GM08714 (cell line): ENCODE data around the gene PRSS33.

ENCODE experiments used
- H3K4me3 ChIP-seq: fragments of 200-500 bp; sonication (Bioruptor generic); 2 replicates; pipeline ENCODE4 v1.5.1; 2014; ENCODE audit warnings: mild to moderate bottlenecking, low read length, inconsistent platforms
- ZNF274 ChIP-seq: IDR thresholded peaks from 2 replicates; pipeline ENCODE4 v1.6.1; 2012; ENCODE audit warnings: mild to moderate bottlenecking, low read depth, low read length

Gene PRSS33

DNA sequence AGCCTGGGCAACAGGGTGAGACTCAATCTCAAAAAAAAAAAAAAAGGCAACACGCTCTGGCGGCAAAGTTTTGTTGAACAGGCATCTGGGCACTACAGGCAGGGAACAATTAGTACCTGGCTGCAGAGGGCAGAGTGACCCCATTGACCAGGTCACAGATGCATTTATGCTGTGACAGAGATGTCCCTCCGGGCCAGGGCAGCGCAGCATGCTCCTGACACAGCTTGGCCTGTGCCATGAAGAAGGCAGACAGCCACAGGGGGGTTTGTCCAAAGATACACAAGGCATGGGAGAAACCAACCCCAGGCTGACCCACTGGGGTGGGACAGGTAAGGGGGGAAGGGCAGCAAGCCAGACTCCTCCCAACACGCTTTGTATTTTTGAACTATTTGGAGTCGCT lies 42.6 kb downstream of the PRSS33 start:
- no peak for TF ChIP-seq ZNF274
- no peak overlapping the region for H3K4me3 ChIP-seq

DNA sequence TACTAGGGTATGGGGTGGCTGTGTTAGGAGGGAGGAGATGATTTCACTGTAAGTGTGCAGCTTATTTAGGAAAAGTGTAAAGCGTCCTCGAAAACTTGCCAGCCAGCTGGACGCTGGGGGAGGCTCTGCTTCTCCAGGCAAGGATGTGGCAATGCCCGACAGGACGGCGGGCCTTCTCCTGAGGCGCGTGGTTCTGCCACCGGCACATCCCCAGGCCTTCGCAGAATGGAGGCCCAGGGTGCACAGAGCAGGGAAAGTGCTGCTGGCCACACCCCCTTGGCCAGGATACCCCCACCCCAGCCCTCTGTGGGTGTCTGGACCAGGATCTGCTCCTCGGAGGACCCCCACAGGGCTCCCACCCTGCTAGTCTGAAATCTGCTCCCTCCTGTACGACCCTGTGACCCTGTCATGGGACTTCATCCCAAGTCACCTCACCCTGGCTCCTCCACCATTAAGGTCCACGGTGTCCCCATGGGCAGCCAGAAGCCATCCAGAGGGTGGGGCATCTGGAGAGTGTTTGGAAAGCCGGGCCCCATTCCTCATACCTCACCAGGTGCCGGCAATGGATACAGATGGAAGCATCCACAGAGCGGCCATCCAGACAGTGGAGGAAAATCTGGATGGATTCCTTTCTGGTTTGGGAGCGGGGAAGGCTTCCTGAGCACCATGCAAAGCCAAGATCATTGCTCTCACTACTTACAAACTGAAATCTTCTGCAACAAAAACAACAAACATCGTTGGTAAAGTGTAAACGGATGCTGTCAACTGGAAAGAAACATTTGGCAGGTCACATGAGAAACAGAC lies 44.2 kb downstream of the PRSS33 start:
- no peak for TF ChIP-seq ZNF274
- H3K4me3 ChIP-seq = no peak overlapping the region

DNA sequence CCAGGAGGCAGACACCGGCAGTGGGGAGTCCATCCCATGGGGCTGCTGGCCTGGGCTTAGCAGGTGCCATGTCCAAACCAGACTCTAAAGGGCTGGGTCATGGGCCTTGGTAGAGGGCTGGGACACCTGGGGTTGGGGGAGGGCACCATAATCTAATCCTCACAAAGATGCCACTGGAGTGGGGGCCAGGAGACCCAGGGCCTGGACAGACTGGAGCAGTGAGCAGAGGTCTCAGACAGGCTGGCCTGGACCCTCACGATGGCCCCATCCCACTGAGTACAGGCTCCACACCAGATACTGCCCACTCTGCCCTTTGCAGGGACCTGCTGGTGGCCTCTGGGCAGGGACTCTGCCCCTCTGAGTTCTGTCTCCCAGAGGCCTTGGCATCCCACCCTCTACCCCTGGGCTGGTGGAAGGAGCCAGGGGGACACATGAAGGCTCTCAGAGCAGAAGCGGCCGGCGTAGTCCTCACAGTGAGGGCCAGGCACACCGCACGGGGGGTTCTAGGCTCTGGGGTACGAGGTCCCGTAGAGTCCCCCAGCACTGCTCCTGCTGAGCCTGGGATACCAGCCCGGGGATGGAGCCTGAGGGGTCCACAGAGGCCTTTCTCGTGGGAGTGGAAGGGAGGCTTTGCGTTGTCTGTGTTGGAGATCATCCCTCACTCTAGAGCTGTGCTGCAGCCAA lies 44.9 kb downstream of the PRSS33 start:
- no peak overlapping the region for H3K4me3 ChIP-seq
- no peak for TF ChIP-seq ZNF274

DNA sequence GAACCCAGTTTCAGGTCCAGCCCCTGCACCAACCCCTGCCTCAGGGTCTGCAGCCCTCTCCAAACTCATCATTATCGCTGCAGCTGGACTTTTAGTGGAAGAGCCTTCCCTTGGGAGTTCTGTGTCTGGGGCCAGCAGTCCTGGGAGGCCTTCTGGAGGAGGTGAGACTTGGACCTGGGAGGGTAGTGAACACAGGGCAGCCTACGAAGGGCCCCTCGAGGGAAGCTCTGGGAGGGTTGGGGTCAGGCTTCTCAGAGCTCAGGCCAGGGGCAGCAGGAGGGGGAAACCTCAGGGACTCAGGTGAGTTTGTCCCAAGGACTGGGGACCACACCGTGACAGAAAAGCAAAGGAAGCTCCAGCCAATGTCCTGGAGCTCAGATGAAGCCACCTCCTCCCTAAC lies 46.2 kb downstream of the PRSS33 start:
- no peak for TF ChIP-seq ZNF274

DNA sequence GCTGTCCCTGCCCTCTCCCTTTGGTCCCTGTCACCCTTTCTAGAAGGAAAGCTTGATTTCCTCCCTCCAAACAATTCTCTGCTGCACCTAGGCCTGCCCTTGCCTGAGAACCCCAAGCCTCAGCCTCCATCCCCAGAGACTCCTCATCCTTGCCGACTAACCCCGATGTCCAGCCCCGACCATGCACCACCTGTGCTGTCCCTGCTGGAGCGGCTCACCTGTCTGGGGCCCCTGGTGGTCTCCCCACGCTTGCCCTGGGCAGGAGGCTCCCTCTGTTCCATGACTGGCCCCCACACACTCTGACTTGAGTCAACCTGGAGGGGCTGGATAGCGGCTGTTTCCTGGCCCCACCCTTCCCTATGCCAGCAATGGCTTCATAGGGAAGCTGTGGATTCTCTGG lies 46.9 kb downstream of the PRSS33 start:
- no peak for TF ChIP-seq ZNF274
- H3K4me3 ChIP-seq = no peak overlapping the region

More for the DNA sequence above, 46.2 kb downstream of the PRSS33 start:
- no peak overlapping the region for H3K4me3 ChIP-seq

DNA sequence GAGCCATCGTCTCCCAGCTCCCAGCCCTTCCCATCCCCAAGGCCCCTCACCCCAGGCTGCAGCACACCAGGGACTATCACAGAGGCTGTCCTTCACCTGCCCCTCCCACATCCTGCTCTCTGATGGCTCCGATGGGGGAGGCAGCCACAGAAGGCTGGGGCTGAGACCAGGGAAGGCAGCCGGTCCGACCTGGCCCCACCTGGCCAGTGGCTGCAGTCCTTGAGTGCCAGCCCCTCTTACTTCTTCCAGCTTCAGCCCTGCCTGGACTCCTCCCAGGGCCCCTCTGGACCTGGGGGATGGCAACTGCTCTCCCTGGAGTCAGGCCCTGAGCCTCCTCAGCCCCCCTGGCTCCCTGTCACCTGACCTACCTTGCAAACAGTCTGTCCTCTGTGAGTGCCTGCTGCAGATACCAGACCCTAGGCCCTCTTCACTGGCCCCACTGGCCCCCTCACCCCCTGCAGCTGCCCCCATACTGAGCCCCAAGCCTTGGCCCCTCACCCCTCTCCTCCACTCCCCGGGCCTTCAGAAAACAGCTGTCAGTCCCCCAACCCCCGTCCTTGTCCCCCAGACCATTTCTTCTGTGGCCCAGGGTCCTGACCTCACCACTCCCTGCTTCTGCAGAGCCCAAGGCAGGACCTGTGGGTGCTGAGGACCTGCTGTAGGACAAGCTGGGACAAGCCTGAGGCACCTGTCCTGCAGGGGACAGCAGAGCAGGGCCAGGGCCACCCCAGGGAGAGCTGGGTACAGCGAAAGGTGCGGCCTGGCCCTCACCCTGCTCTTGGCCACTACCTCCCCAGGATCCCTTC lies 47.5 kb downstream of the PRSS33 start:
- no peak for TF ChIP-seq ZNF274
- H3K4me3 ChIP-seq = no peak overlapping the region

DNA sequence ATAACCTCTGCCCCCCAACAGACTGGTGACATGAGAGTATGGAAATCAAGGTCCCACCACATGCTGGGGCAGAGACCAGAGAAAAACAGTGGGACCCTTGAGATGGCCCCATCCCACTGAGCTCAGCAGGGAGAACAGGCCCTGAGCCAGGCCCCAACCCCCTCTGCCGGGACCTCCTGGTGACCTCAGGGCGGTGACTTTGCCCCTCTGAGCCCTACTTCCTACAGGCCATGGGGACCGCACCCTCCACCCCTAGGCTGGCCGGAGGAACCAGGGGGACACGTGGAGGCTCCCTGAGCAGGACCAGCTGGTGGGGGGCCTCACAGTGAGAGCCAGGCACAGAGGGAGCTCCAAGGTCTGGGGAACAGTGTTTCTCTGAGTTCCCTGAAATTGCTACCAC lies 48.7 kb downstream of the PRSS33 start:
- TF ChIP-seq ZNF274 = no peak
- H3K4me3 ChIP-seq = no peak overlapping the region

DNA sequence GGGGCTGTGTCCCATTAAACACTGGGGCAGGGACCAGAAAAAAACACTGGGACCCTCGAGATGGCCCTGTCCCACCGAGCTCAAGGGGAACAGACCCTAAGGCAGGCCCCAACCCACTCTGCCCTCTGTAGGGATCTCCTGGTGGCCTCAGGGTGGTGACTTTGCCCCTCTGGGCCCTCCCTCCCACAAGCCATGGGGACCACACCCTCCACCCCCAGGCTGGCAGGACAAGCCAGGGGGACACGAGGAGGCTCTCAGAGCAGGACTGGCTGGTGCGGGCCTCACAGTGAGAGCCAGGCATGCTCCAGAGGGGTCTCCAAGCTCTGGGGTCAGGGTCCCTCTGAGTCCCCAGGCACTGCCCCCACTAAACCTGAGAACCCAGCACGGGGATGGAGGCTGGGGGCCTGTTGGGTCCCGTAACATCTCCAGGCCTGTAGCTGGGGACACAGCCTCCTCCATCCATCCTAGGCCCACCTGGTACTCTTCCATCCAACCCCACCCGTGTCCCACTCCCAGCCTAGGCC lies 49.4 kb downstream of the PRSS33 start:
- TF ChIP-seq ZNF274 = no peak

DNA sequence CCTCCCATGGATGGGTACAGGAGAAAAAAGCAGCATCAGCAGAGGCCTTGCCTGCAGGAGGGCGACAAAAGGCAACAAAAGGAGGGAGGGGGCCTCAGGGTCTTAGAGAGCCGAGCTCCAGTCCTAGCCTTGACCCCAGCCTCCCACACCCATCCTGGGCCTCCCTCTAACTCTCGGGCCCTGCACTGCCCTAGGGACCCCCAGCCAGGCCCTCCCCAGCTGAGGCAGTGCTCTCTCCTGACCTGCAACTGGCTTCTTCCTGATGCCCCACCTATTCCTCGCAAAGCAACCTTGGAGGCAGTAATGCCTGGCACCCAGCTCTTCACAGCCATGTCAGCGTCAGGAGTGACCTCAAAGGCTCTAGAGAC lies 50.1 kb downstream of the PRSS33 start:
- no peak overlapping the region for H3K4me3 ChIP-seq
- TF ChIP-seq ZNF274 = no peak

More for the DNA sequence above, 49.4 kb downstream of the PRSS33 start:
- H3K4me3 ChIP-seq = no peak overlapping the region

DNA sequence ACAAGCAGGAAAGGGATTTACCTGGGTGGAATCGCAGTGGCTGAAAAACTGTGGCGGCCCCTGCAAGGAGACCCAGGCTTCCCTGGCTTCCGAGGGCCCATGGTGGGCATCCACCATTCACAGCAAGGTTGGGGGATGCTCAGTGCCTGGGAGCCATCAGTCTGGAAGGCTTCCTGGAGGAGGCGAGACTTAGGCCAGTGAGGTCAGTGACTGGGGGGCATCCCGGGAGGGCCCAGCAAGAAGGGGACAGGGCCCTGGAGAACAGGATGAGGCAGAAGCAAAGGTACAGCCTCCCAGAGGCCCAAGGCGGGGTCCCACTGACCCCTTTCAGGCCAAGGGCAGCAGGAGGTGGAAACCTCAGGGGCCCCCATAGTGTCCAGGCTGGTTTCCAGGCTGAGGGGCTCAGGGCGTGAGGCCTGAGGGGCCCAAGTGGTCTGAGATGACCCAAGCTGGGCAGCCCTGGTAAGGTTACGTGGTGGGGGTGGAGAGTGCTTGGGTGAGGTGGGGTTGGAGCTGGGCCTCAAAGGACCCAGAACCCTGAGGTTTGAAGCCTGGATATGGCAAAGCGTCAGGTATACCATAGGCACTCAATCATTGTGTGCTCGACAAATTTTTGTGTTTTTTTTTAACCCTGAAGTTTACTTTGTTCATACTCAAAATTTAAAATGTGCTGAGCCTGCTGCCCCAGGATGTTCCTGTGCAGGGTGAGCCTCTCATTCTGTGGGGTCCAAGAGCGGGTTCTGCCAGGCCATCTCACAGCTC lies 50.7 kb downstream of the PRSS33 start:
- no peak overlapping the region for H3K4me3 ChIP-seq
- no peak for TF ChIP-seq ZNF274

DNA sequence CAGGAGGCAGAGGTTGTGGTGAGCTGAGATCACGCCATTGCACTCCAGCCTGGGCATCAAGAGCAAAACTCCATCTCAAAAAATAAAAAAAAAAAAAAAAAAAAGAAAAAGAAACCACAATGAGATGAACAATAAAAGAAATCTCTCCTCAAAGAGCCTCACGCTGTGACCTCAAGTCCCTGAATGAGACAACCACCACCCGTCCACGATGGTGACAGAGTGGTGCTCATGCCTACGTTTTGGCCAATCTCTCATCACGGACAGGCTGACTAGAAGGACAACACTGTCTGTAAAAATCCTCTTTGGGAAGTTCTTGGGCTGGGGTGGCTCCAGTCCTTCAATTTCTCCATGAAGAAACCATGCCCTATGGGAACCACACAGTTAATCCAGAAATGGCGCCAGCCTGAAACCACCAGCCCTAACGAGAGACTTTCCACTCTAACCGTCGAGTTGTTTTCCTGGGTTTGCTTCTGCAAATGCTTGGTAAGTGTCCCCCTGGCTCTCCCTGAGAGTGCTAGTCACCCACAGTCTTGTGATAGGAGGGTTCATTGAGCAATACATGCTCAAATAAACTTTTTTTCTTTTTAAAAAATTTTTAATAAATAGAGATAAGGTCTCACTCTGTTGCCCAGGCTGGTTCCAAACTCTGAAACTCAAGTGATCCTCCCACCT lies 52.4 kb downstream of the PRSS33 start:
- no peak for TF ChIP-seq ZNF274
- H3K4me3 ChIP-seq = no peak overlapping the region
